ENCODE data around the gene CFTR. TPM values are rescaled to one million over a fixed set of nuclear protein-coding genes. Genes with fewer than 3 reads are reported as not detected.

The CFTR gene
- total RNA-seq, 2 donors from 2014 or later: 251 to 329 TPM

DNA sequence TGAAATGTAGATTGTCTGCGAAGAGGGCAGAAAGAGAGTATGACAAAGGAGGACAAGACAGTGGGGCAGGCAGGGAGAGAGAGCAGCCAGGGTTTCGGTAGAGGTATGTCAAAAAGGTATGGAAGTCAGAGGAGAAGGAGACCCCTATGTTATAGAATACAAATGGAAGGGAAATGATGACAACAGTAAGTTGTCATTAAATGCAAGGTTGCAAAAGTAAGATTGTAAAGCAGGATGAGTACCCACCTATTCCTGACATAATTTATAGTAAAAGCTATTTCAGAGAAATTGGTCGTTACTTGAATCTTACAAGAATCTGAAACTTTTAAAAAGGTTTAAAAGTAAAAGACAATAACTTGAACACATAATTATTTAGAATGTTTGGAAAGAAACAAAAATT is 126.3 kb downstream of the CFTR start:
- intact Hi-C loops (cut with DNase I): no loop called here
- no peaks in the 10 kb centered on the region for H3K9me3 ChIP-seq
- no peaks in the 10 kb centered on the region for H3K36me3 ChIP-seq (replicated peaks in 1 of 2; ENCODE audit: insufficient read depth in 1 of 2, low read depth in 2 of 2)
- H3K4me1 ChIP-seq: peaks cover 37% of the 10 kb centered on the region
- TF ChIP-seq POLR2A (IDR thresholded peaks at IDR 0.05): no peak
- TF ChIP-seq, protein P1, sequence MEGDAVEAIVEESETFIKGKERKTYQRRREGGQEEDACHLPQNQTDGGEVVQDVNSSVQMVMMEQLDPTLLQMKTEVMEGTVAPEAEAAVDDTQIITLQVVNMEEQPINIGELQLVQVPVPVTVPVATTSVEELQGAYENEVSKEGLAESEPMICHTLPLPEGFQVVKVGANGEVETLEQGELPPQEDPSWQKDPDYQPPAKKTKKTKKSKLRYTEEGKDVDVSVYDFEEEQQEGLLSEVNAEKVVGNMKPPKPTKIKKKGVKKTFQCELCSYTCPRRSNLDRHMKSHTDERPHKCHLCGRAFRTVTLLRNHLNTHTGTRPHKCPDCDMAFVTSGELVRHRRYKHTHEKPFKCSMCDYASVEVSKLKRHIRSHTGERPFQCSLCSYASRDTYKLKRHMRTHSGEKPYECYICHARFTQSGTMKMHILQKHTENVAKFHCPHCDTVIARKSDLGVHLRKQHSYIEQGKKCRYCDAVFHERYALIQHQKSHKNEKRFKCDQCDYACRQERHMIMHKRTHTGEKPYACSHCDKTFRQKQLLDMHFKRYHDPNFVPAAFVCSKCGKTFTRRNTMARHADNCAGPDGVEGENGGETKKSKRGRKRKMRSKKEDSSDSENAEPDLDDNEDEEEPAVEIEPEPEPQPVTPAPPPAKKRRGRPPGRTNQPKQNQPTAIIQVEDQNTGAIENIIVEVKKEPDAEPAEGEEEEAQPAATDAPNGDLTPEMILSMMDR (IDR thresholded peaks at IDR 0.05): no peak
- H3K27ac ChIP-seq: peak overlapping the region in 1 of 4 donors; percentile 0
- no peaks in the 10 kb centered on the region for H3K27me3 ChIP-seq
- ATAC-seq: no peak
- H3K4me3 ChIP-seq: no peak overlapping the region
- WGBS, 2 donors: 81 to 84% methylated on average over 3 of the region's 3 CpGs
- no peak for DNase-seq

DNA sequence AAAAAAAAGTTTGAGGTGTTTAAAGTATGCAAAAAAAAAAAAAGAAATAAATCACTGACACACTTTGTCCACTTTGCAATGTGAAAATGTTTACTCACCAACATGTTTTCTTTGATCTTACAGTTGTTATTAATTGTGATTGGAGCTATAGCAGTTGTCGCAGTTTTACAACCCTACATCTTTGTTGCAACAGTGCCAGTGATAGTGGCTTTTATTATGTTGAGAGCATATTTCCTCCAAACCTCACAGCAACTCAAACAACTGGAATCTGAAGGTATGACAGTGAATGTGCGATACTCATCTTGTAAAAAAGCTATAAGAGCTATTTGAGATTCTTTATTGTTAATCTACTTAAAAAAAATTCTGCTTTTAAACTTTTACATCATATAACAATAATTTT is 130.6 kb downstream of the CFTR start:
- 74 to 81% methylated on average over 2 of the region's 2 CpGs for WGBS, 2 donors
- intact Hi-C loops (cut with DNase I): no loop called here
- no peaks in the 10 kb centered on the region for H3K27me3 ChIP-seq
- no peaks in the 10 kb centered on the region for H3K9me3 ChIP-seq
- no peak overlapping the region for H3K4me3 ChIP-seq
- H3K27ac ChIP-seq: no peak overlapping the region
- peaks cover 0 to 1% of the 10 kb centered on the region in 2 donors for H3K36me3 ChIP-seq (replicated peaks in 1 of 2; ENCODE audit: insufficient read depth in 1 of 2, low read depth in 2 of 2)
- H3K4me1 ChIP-seq: peaks cover 17% of the 10 kb centered on the region
- TF ChIP-seq, protein P1 (IDR thresholded peaks at IDR 0.05): no peak
- no peak for TF ChIP-seq POLR2A (IDR thresholded peaks at IDR 0.05)
- ATAC-seq (no peak), DNase-seq (no peak)

DNA sequence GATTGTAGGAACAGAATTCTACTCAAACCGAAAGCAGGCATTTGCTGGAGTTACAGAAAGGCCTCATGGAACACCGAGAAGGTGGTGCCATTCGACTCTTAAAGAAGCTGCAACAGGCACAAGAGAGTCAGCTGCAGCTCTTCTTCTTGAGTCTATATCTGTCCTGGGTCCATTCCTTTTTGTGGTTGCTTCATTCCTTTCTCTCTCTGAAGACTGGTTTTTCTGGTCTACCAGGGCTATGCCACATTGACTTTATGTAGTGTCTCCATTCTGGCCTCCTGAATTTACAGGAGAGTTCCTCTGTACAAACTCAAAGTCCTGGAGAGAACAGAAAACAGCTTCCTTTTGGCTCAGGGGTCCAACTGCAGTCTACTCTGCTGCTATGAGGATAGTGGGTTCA is 132.8 kb downstream of the CFTR start:
- no peak overlapping the region for H3K4me3 ChIP-seq
- intact Hi-C loops (cut with DNase I): no loop called here
- no peak overlapping the region for H3K27ac ChIP-seq
- no peak for TF ChIP-seq POLR2A (IDR thresholded peaks at IDR 0.05)
- TF ChIP-seq, protein P1 (IDR thresholded peaks at IDR 0.05): no peak
- H3K9me3 ChIP-seq: no peaks in the 10 kb centered on the region
- ATAC-seq (no peak), DNase-seq (no peak)
- peaks cover 11% of the 10 kb centered on the region for H3K4me1 ChIP-seq
- peaks cover 0 to 2% of the 10 kb centered on the region in 2 donors for H3K36me3 ChIP-seq (replicated peaks in 1 of 2; ENCODE audit: insufficient read depth in 1 of 2, low read depth in 2 of 2)
- 58 to 78% methylated on average over 3 of the region's 3 CpGs for WGBS, 2 donors
- no peaks in the 10 kb centered on the region for H3K27me3 ChIP-seq

DNA sequence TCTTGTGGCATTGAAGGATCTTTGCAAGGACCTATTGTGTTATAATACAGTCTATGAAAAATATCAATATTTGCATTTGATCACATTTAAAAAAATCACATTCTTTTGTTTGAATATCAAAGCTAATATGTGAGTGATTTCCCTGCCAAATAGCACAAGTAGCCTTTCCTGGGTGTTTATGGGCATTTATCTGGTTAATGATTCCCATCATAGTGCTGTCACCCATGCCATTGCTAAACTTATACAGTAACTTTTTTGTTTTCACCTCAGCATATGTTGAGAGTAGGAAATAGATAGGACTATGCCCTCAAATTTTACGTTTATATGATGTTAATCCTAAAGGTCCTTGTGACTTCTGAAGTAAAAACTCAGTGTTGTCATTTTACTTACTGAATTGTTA is 136.9 kb downstream of the CFTR start:
- no peak for TF ChIP-seq POLR2A (IDR thresholded peaks at IDR 0.05)
- DNase-seq (no peak), ATAC-seq (no peak)
- intact Hi-C loops (cut with DNase I): no loop called here
- H3K27ac ChIP-seq: no peak overlapping the region
- H3K27me3 ChIP-seq: no peaks in the 10 kb centered on the region
- peaks cover 15% of the 10 kb centered on the region for H3K4me1 ChIP-seq
- 18 to 23% methylated on average over 1 of the region's 1 CpG for WGBS, 2 donors
- no peaks in the 10 kb centered on the region for H3K9me3 ChIP-seq
- peaks cover 0 to 2% of the 10 kb centered on the region in 2 donors for H3K36me3 ChIP-seq (replicated peaks in 1 of 2; ENCODE audit: insufficient read depth in 1 of 2, low read depth in 2 of 2)
- no peak overlapping the region for H3K4me3 ChIP-seq

DNA sequence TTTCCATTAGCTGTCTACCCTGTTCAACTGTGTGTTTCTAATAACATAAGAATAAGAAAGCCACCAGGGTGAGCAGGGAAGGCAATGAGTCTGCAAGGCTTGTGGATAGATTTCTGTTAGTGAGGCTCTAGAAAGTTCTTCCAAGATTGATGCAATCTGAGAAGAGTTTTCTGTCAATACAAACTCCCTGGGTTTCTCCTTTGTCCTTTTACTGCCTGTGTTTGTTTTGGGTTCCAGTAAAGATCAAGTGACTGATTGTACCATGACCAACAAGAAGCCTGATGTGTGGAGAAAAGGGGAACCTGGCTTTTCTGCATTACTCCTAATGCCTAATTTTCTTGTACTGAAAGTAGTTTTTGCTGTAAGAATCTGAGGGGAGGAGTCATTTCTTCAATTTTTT is 139.9 kb downstream of the CFTR start:
- no peak for ATAC-seq

More for the DNA sequence above, 139.9 kb downstream of the CFTR start:
- H3K36me3 ChIP-seq (replicated peaks in 1 of 2; ENCODE audit: insufficient read depth in 1 of 2, low read depth in 2 of 2): peaks cover 0 to 2% of the 10 kb centered on the region in 2 donors
- no peaks in the 10 kb centered on the region for H3K9me3 ChIP-seq
- TF ChIP-seq, protein P1 (IDR thresholded peaks at IDR 0.05): no peak
- no peak for TF ChIP-seq POLR2A (IDR thresholded peaks at IDR 0.05)
- no peak overlapping the region for H3K4me3 ChIP-seq
- DNase-seq: no peak
- intact Hi-C loops (cut with DNase I): no loop called here
- H3K27ac ChIP-seq: no peak overlapping the region
- no peaks in the 10 kb centered on the region for H3K27me3 ChIP-seq
- peaks cover 15% of the 10 kb centered on the region for H3K4me1 ChIP-seq

Data from body of pancreas (tissue), 4 donors.